AG04449 (cell line): Measurements from ENCODE around the gene WDR27.

Experiments
- CTCF ChIA-PET: fragments of 350-600 bp; formaldehyde crosslinking; extraction: SDS; loops from one replicate; lab custom pipeline; 2021; ENCODE audit warnings: antibody characterized with exemption; lab: Yijun Ruan, JAX
- POLR2A ChIA-PET: fragments of 400-600, 350-600 bp; formaldehyde crosslinking; extraction: SDS; loops from one replicate; lab custom pipeline; 2020; ENCODE audit warnings: antibody characterized with exemption, inconsistent platforms; lab: Yijun Ruan, JAX
- DNase-seq: peaks from one replicate; pipeline ENCODE4 v3.0.0-alpha.2; 2010; ENCODE audit warnings: low read depth, low spot score
- H3K4me3 ChIP-seq: 2 replicates; pipeline ENCODE4 v1.5.1; 2011; ENCODE audit warnings: low read depth, mild to moderate bottlenecking, control low read depth, low read length
- TF ChIP-seq, protein P1 (sequence below): IDR thresholded peaks from one replicate; pipeline ENCODE4 v1.5.1; 2011; ENCODE audit warnings: mild to moderate bottlenecking, moderate library complexity, low read length, control low read depth, inconsistent platforms; ENCODE audit not compliant: insufficient read depth; ENCODE audit errors: missing control alignments

The WDR27 gene

GRCh38 chr6:169529931-169530751, 171.7 kb downstream of the WDR27 start:
- no peak overlapping the region for H3K4me3 ChIP-seq
- ChIA-PET POLR2A (no interaction called here), CTCF (interaction anchor here (0.6 kb wide), 1 partner anchor 38 kb away, joined by 3 read pairs; no protein-coding TSS in a partner anchor)
- TF ChIP-seq, protein P1, sequence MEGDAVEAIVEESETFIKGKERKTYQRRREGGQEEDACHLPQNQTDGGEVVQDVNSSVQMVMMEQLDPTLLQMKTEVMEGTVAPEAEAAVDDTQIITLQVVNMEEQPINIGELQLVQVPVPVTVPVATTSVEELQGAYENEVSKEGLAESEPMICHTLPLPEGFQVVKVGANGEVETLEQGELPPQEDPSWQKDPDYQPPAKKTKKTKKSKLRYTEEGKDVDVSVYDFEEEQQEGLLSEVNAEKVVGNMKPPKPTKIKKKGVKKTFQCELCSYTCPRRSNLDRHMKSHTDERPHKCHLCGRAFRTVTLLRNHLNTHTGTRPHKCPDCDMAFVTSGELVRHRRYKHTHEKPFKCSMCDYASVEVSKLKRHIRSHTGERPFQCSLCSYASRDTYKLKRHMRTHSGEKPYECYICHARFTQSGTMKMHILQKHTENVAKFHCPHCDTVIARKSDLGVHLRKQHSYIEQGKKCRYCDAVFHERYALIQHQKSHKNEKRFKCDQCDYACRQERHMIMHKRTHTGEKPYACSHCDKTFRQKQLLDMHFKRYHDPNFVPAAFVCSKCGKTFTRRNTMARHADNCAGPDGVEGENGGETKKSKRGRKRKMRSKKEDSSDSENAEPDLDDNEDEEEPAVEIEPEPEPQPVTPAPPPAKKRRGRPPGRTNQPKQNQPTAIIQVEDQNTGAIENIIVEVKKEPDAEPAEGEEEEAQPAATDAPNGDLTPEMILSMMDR = no peak
- DNase-seq = no peak

DNA sequence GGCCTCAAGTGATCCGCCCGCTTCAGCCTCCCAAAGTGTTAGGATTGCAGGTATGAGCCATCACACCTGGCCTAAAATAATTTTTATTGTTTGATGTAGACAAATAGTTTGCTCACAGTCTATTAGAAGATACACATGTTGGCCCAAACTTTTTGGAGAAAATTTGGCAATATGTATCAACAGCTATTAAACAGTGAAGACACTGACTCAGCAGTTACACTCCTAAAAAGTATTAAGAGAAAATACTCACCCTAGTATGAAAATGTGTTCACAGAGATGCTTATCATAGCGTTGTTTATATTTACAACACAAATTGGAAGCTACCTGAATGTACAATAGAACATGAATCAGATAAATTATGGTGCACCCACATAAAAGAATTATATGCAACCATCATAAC, 173.1 kb downstream of the WDR27 start:
- POLR2A ChIA-PET = no interaction called here
- TF ChIP-seq, protein P1 = no peak

GRCh38 chr6:169527306-169527705, 174.5 kb downstream of the WDR27 start:
- POLR2A ChIA-PET = no interaction called here
- TF ChIP-seq, protein P1 = no peak
- DNase-seq = no peak
- CTCF ChIA-PET = interaction anchor here (1.1 kb wide), 1 partner anchor 570 kb away, joined by 3 read pairs; no protein-coding TSS in a partner anchor
- H3K4me3 ChIP-seq = no peak overlapping the region

More for the DNA sequence above, 173.1 kb downstream of the WDR27 start:
- CTCF ChIA-PET = interaction anchor here (1.2 to 1.3 kb wide), 2 partner anchors 8 to 107 kb away, joined by 3 to 6 read pairs; no protein-coding TSS in a partner anchor
- no peak for DNase-seq
- H3K4me3 ChIP-seq = no peak overlapping the region

GRCh38 chr6:169521825-169522224, 180.0 kb downstream of the WDR27 start:
- ChIA-PET CTCF (interaction anchor here (1.3 to 4.2 kb wide), 11 partner anchors 9 to 628 kb away, joined by 3 to 46 read pairs (median 9); no protein-coding TSS in a partner anchor), POLR2A (no interaction called here)
- DNase-seq = no peak
- H3K4me3 ChIP-seq = no peak overlapping the region
- TF ChIP-seq, protein P1 = no peak

DNA sequence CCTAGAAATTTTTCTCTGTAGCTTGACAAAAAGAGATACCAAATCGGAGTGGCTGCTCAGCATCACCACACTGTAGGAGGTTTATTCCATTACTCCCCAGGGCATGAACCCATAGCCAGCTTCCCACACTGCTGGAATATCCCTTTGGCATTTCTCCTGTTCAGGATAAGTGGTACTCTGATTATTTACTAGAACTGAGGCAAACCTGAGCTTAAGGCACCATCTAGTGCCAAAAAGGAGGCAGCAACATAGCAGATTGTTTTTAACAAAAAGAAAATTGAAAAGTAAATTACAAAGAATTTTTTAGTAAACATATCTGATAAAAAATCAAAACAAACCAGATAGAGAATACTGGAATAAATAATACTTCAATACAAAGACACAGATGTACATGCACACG, 181.7 kb downstream of the WDR27 start:
- CTCF ChIA-PET = interaction anchor here (0.6 to 4.2 kb wide), 17 partner anchors 9 to 626 kb away, joined by 3 to 46 read pairs (median 6); no protein-coding TSS in a partner anchor
- no peak for DNase-seq
- no peak overlapping the region for H3K4me3 ChIP-seq
- POLR2A ChIA-PET = no interaction called here
- TF ChIP-seq, protein P1 = peak; percentile 23

- no peak overlapping the region for H3K4me3 ChIP-seq
- TF ChIP-seq, protein P1 = no peak
- no peak for DNase-seq
- ChIA-PET CTCF (interaction anchor here (4.2 kb wide), 1 partner anchor 561 kb away, joined by 46 read pairs; no protein-coding TSS in a partner anchor), POLR2A (no interaction called here)
These were observed 183.4 kb downstream of the WDR27 start for GRCh38 chr6:169518451-169518850.
